Thyroid gland (tissue), 4 donors: ENCODE measurements around the gene JAKMIP3. TPM values are rescaled to one million over a fixed set of nuclear protein-coding genes. Genes with fewer than 3 reads are reported as not detected.

Source experiments
- DNase-seq, 2 donors: peaks; one replicate each; pipeline ENCODE4 v3.0.0-alpha.2; 2019
- H3K27ac ChIP-seq, 3 donors: fragments of 200-600 bp; sonication (generic); 1 replicate in 2 of 3; 2 replicates in 1 of 3; pipeline ENCODE4 v1.5.1; 2016 to 2019; ENCODE audit warnings: mild to moderate bottlenecking in 1 of 3, moderate library complexity in 1 of 3
- H3K27me3 ChIP-seq: fragments of 200-600 bp; sonication (generic); one replicate; pipeline ENCODE4 v1.5.1; 2019
- H3K36me3 ChIP-seq, 2 donors: fragments of 200-600 bp; sonication (generic); one replicate each; pipeline ENCODE4 v1.5.1; 2016 to 2019
- H3K4me1 ChIP-seq, 2 donors: fragments of 200-600 bp; sonication (generic); one replicate each; pipeline ENCODE4 v1.5.1; 2017 to 2019
- H3K4me3 ChIP-seq, 3 donors: fragments of 200-600 bp; sonication (generic); replicated peaks in 1 of 3; 1 replicate in 2 of 3; 2 replicates in 1 of 3; pipeline ENCODE4 v1.5.1; 2016; ENCODE audit warnings: mild to moderate bottlenecking in 1 of 3
- H3K9me3 ChIP-seq: fragments of 200-600 bp; sonication (generic); one replicate; pipeline ENCODE4 v1.5.1; 2017
- CTCF ChIP-seq, 6 experiments: fragments of 200-600 bp in 3 of 6; fragments of 450-650 bp in 3 of 6; sonication (generic) in 3 of 6; IDR thresholded peaks; one replicate each; pipeline ENCODE4 v1.5.1; 2016 to 2019; ENCODE audit warnings: antibody characterized with exemption in 6 of 6, mild to moderate bottlenecking in 2 of 6, inconsistent platforms in 1 of 6, moderate library complexity in 1 of 6
- POLR2A ChIP-seq, 2 donors: fragments of 450-650 bp; IDR thresholded peaks; one replicate each; pipeline ENCODE4 v1.6.1; 2017; ENCODE audit warnings: antibody characterized with exemption in 2 of 2, mild to moderate bottlenecking in 2 of 2, moderate library complexity in 1 of 2
- WGBS, 2 donors: methylation state at CpG; one replicate each; pipeline ENCODE4 v1.1.5; 2017; 5-methylcytosine and 5-hydroxymethylcytosine counted together
- intact Hi-C: fragments of 100-400 bp; cut with DNase I; formaldehyde crosslinking; loops from one replicate; pipeline ENCODE4 v1.15.1; 2023
- total RNA-seq, 4 donors: library from RNA; depleted of rRNA; stranded (reverse); fragments of >200 nt; gene quantifications; one replicate each; pipeline ENCODE4 v1.2.3, GENCODE V29; 2016

The JAKMIP3 gene
- total RNA-seq, 4 donors from 2014 or later: 1.1 to 3.0 (median 1.6) TPM

- no peak overlapping the region for H3K27ac ChIP-seq
- intact Hi-C loops: no loop called here
- no peaks in the 10 kb centered on the region for H3K4me1 ChIP-seq
- no peaks in the 10 kb centered on the region for H3K27me3 ChIP-seq
- H3K9me3 ChIP-seq: no peaks in the 10 kb centered on the region
- H3K4me3 ChIP-seq: no peak overlapping the region
- H3K36me3 ChIP-seq: no peaks in the 10 kb centered on the region
- TF ChIP-seq POLR2A (IDR thresholded peaks at IDR 0.05) (no peak), CTCF (IDR thresholded peaks at IDR 0.05) (no peak)
- WGBS, 2 donors: 58 to 70% methylated on average over 11 to 24 of the region's 24 CpGs
- no peak for DNase-seq
Observed at GRCh38 chr10:132098539-132099388, 33.0 kb downstream of the JAKMIP3 start.

- no peaks in the 10 kb centered on the region for H3K9me3 ChIP-seq
- TF ChIP-seq POLR2A (IDR thresholded peaks at IDR 0.05) (no peak), CTCF (IDR thresholded peaks at IDR 0.05) (no peak)
- H3K36me3 ChIP-seq: no peaks in the 10 kb centered on the region
- no peak overlapping the region for H3K27ac ChIP-seq
- WGBS, 2 donors: 78 to 80% methylated on average over 18 to 23 of the region's 25 CpGs
- H3K4me1 ChIP-seq: no peaks in the 10 kb centered on the region
- intact Hi-C loops: no loop called here
- DNase-seq: no peak
- H3K27me3 ChIP-seq: no peaks in the 10 kb centered on the region
- no peak overlapping the region for H3K4me3 ChIP-seq
Observed at GRCh38 chr10:132099389-132100090, 33.8 kb downstream of the JAKMIP3 start.

GRCh38 chr10:132100091-132100481, 34.3 kb downstream of the JAKMIP3 start:
- 89% methylated on average over 12 of the region's 15 CpGs; no CpG with 5 or more reads in 1 of the 2 donors for WGBS, 2 donors
- intact Hi-C loops: no loop called here
- no peaks in the 10 kb centered on the region for H3K4me1 ChIP-seq
- no peaks in the 10 kb centered on the region for H3K27me3 ChIP-seq
- no peaks in the 10 kb centered on the region for H3K36me3 ChIP-seq
- H3K4me3 ChIP-seq: no peak overlapping the region
- no peaks in the 10 kb centered on the region for H3K9me3 ChIP-seq
- TF ChIP-seq CTCF (IDR thresholded peaks at IDR 0.05): no peak
- TF ChIP-seq POLR2A (IDR thresholded peaks at IDR 0.05): no peak
- no peak for DNase-seq
- H3K27ac ChIP-seq: no peak overlapping the region

GRCh38 chr10:132100556-132101349, 35.0 kb downstream of the JAKMIP3 start:
- intact Hi-C loops: no loop called here

More at GRCh38 chr10:132100556-132101349, 35.0 kb downstream of the JAKMIP3 start:
- 73 to 81% methylated on average over 20 to 27 of the region's 27 CpGs for WGBS, 2 donors
- TF ChIP-seq CTCF (IDR thresholded peaks at IDR 0.05): no peak
- no peak for TF ChIP-seq POLR2A (IDR thresholded peaks at IDR 0.05)
- H3K27me3 ChIP-seq: no peaks in the 10 kb centered on the region
- no peak overlapping the region for H3K4me3 ChIP-seq
- H3K36me3 ChIP-seq: no peaks in the 10 kb centered on the region
- no peaks in the 10 kb centered on the region for H3K4me1 ChIP-seq
- no peak overlapping the region for H3K27ac ChIP-seq
- DNase-seq: no peak
- no peaks in the 10 kb centered on the region for H3K9me3 ChIP-seq
